ENCODE results near the gene THOP1. TPM values are rescaled to one million over a fixed set of nuclear protein-coding genes. Genes with fewer than 3 reads are reported as not detected.

The THOP1 gene
- total and polyA plus RNA-seq, 11 donors: 36.8 to 114 (median 44.3) TPM

DNA sequence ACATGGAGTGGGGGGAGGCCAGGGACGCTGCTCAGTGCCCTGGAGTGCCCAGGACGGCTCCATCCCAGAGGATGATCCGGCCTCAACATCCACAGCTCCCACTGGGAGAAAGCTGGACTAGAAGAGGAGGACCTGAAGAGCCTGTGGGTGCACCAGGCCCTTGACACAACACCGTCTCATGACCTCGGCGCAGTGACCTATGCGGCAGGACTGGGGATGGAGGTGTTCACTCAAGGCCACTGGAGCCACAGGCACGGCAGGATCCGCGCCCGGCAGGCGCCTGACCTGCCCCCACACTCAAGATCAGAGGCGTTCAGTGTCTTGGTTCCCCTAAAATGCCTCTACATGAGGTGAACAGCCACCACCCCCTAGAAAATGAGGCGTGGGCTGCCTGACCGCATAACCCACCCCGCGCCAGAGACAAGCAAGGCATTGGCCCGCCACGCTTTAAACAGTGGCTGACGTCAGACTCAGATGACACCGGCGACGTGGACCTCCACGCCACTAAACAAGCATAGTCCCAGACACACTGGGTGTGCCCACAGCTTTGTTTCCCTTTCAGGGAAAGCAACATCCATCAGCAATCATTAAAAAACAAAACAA lies 10.2 kb upstream of the THOP1 start:
- intact Hi-C loops (cut with DNase I): no loop called here
- Histone ChIP-seq H3K4me1 (peaks cover 12 to 83% (median 64%) of the 10 kb centered on the region in 12 donors), H3K9me3 (no peaks in the 10 kb centered on the region), H3K27me3 (no peaks in the 10 kb centered on the region), H3K4me3 (peak overlapping the region in 11 of 12 donors; percentile 5 to 53 (median 41)), H3K36me3 (peaks cover 0 to 18% (median 0%) of the 10 kb centered on the region in 9 donors), H3K27ac (peak overlapping the region; percentile 67 to 94 (median 90))
- ATAC-seq (peak in 3 of 4 donors; percentile 2 to 5 (median 4)), DNase-seq (no peak)
- WGBS, 4 donors: 41 to 69% (median 61%) methylated on average over 16 to 24 of the region's 24 CpGs
- TF ChIP-seq, protein P1, sequence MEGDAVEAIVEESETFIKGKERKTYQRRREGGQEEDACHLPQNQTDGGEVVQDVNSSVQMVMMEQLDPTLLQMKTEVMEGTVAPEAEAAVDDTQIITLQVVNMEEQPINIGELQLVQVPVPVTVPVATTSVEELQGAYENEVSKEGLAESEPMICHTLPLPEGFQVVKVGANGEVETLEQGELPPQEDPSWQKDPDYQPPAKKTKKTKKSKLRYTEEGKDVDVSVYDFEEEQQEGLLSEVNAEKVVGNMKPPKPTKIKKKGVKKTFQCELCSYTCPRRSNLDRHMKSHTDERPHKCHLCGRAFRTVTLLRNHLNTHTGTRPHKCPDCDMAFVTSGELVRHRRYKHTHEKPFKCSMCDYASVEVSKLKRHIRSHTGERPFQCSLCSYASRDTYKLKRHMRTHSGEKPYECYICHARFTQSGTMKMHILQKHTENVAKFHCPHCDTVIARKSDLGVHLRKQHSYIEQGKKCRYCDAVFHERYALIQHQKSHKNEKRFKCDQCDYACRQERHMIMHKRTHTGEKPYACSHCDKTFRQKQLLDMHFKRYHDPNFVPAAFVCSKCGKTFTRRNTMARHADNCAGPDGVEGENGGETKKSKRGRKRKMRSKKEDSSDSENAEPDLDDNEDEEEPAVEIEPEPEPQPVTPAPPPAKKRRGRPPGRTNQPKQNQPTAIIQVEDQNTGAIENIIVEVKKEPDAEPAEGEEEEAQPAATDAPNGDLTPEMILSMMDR (IDR thresholded peaks at IDR 0.05): no peak
- TF ChIP-seq POLR2A (IDR thresholded peaks at IDR 0.05): no peak

DNA sequence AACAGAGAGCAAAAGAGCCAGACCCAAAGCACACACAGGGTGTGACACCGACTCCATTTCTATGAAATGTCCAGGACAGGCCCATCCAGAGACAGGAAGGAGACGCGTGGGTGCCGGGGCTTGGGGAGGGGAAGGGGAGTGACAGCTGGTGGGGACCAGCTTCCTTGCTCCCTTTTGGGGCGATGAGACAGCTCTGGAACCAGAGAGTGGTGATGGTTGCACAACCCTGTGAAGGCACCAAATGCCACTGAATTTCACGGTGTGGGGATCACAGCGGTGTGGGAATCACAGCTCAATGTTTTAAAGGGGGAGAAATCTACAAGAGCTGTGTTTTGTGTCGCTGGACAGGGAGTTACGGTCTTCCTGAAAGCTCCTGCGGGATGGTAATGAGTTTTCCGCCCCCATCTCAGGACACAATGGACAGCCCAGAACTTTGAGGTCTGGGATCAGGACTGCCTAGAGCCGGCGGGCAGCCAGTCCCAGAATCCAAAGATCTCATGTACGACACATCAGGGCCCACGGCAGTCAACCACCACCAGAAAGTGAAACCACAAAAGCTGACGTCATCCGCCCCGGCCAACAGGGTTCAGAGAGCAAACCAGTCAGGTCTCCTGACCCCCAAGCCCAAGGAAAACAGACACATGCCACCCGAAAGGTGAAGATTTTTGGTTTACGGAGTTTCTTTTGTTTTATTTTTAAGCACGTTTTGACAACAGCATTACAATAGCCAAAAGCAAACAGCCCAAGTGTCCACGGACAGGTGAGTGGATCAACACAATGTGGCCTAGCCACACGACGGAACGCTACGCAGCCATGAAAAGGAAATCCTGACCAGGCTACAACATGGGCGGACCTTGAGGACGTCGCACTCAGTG lies 9.5 kb upstream of the THOP1 start:
- 54 to 60% (median 56%) methylated on average over 29 of the region's 29 CpGs for WGBS, 4 donors
- H3K27ac ChIP-seq: peak overlapping the region; percentile 67 to 94 (median 90)
- peak overlapping the region in 11 of 12 donors; percentile 5 to 53 (median 41) for H3K4me3 ChIP-seq
- no peaks in the 10 kb centered on the region for H3K27me3 ChIP-seq
- peaks cover 12 to 83% (median 62%) of the 10 kb centered on the region in 12 donors for H3K4me1 ChIP-seq
- intact Hi-C loops (cut with DNase I): no loop called here
- no peaks in the 10 kb centered on the region for H3K9me3 ChIP-seq
- TF ChIP-seq POLR2A (IDR thresholded peaks at IDR 0.05): no peak
- TF ChIP-seq, protein P1 (IDR thresholded peaks at IDR 0.05): no peak
- peak; percentile 31 to 82 (median 51) for ATAC-seq
- DNase-seq: peak in 4 of 5 donors; percentile 81 to 88 (median 82)
- H3K36me3 ChIP-seq: peaks cover 0 to 18% (median 0%) of the 10 kb centered on the region in 9 donors

- no peak for TF ChIP-seq POLR2A (IDR thresholded peaks at IDR 0.05)
- TF ChIP-seq, protein P1 (IDR thresholded peaks at IDR 0.05): no peak
- Histone ChIP-seq H3K36me3 (peaks cover 0 to 18% (median 0%) of the 10 kb centered on the region in 9 donors), H3K27me3 (no peaks in the 10 kb centered on the region), H3K4me1 (peaks cover 15 to 83% (median 61%) of the 10 kb centered on the region in 12 donors), H3K4me3 (no peak overlapping the region), H3K27ac (peak overlapping the region in 5 of 12 donors; percentile 26 to 93 (median 58)), H3K9me3 (no peaks in the 10 kb centered on the region)
- 79 to 93% (median 86%) methylated on average over 19 of the region's 19 CpGs for WGBS, 4 donors
- no peak for ATAC-seq
- intact Hi-C loops (cut with DNase I): no loop called here
- no peak for DNase-seq
Observed at GRCh38 chr19:2777952-2778683, 7.2 kb upstream of the THOP1 start.

Measured in heart left ventricle (tissue), 16 donors.